GM18526 (cell line): ENCODE results near the gene TPPP3.

ENCODE experiments used
- POLR2A ChIP-seq: IDR thresholded peaks from 3 replicates; pipeline ENCODE4 v1.6.1; 2011; ENCODE audit not compliant: insufficient read length; ENCODE audit errors: extremely low read depth

TPPP3 gene

DNA sequence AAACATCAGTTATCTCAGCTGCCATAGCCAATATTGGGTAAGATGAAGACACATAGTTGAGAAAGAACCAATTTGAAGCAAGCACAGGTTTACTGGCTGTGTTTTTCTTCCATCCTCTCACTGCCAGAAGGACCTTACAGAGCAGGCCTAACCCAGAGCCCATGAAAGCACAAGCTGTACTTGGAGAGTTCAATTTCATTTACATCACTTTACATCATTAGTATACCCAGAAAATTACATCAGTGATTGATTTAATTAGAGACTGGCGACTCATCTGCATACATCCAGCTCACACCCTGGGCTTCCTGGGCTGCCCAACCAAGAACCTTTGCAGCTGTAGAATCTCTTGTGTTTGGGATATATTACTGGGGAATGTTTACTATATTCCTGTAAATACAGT lies 43.0 kb downstream of the TPPP3 start:
- TF ChIP-seq POLR2A: no peak

- TF ChIP-seq POLR2A: no peak
Observed at GRCh38 chr16:67349172-67349571, 44.1 kb downstream of the TPPP3 start.

- no peak for TF ChIP-seq POLR2A
Observed at GRCh38 chr16:67346341-67346740, 47.0 kb downstream of the TPPP3 start.

DNA sequence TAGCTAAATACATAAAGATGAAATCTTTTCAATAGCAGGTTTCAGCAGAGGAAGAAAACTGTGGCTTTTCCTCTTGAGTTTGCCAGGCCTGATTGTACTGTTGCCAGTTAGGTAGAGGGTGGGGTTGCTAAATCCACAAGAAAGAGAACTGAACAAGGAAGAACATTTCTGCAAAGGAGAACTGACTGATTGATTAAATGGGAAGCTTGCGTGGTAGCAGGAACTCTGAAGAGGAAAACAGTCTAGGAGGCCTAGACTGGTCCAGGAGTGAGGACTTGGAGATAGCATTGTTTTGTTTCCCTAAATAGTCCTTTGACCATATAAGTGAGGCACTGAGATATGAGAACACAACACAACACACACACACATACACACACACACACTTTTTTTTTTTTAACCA lies 47.9 kb downstream of the TPPP3 start:
- TF ChIP-seq POLR2A: no peak

DNA sequence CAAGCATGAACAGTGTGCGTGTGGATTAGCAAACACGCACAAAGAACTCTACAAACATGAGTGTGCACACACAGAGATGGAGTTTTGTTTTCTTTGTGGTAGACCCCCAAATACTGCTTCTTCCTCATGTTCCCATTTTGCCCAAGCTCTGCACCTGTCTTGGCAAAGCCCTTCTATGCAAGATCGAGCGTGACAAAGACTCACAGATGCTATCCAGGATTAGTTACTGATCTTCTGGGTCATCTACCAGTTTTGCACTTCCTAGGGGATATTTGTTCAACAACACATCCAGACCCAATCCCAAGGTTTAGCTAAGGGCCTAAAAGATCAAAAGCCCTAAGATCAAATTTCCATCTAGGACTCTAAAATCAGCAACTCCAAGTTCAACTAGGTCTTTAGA lies 50.7 kb downstream of the TPPP3 start:
- no peak for TF ChIP-seq POLR2A

GRCh38 chr16:67341250-67341649 lies 52.0 kb downstream of the TPPP3 start:
- TF ChIP-seq POLR2A: no peak
